ENCODE data around the gene C17orf113. TPM values are rescaled to one million over a fixed set of nuclear protein-coding genes. Genes with fewer than 3 reads are reported as not detected.
A peak's percentile ranks its signal among the peaks of the same experiment; 100 is the strongest.

The C17orf113 gene
- total RNA-seq, 1 donor from 2014 or later, result 0.21 TPM

DNA sequence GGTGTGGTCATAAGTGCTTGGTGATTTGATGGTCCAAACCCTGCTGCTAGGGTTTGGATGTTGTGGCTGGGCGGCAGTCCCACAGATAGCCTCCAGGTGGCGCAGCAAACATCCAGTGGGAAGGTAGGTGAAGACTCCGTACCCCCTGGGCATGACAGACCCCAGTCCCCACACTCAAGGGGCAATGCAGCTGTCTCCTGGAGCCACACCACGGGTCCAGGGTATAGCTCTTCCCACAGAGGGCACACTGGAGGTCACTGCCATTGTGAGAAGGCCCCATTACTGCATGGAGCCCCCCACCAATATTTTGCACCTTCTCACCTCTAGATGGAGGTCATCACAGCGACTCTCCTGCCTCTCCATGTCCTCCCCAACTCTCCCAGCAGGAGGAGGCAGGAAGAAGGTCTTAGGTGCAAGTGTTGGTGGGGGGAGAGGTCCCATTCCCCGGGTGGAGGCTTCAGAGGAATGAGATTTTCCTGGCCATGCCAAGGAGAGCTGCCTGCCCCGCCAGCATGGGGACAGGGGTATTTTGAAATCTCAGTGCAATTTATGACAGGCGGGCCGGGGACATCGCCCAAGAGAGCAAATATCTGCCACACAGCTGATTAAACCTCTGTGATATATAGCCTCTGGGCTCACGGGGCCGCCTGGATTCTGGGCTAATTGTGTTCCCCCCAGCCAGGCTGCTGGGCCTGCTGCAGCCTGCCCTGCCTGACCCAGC, 17.1 kb upstream of the C17orf113 start:
- Histone ChIP-seq H3K27me3 (no peaks in the 10 kb centered on the region), H3K27ac (no peak overlapping the region), H3K4me3 (no peak overlapping the region), H3K36me3 (no peaks in the 10 kb centered on the region), H3K4me1 (peaks cover 0 to 3% of the 10 kb centered on the region in 2 donors), H3K9me3 (no peaks in the 10 kb centered on the region)
- peak in 1 of 2 donors; percentile 73 for DNase-seq (ENCODE audit: low spot score in 2 of 2)
- TF ChIP-seq CTCF (IDR thresholded peaks at IDR 0.05), result peak; percentile 68 to 86 (median 84)
- intact Hi-C loops (cut with DNase I), result loop anchor here (1.0 kb wide), 2 partner anchors 34 to 49 kb away; no protein-coding TSS in a partner anchor

GRCh38 chr17:42065201-42065600, 14.8 kb upstream of the C17orf113 start:
- Histone ChIP-seq H3K4me1 (no peaks in the 10 kb centered on the region), H3K27ac (no peak overlapping the region), H3K4me3 (no peak overlapping the region), H3K36me3 (no peaks in the 10 kb centered on the region), H3K9me3 (no peaks in the 10 kb centered on the region), H3K27me3 (no peaks in the 10 kb centered on the region)
- no peak for DNase-seq (ENCODE audit: low spot score in 2 of 2)
- intact Hi-C loops (cut with DNase I), result no loop called here
- TF ChIP-seq CTCF (IDR thresholded peaks at IDR 0.05), result no peak

DNA sequence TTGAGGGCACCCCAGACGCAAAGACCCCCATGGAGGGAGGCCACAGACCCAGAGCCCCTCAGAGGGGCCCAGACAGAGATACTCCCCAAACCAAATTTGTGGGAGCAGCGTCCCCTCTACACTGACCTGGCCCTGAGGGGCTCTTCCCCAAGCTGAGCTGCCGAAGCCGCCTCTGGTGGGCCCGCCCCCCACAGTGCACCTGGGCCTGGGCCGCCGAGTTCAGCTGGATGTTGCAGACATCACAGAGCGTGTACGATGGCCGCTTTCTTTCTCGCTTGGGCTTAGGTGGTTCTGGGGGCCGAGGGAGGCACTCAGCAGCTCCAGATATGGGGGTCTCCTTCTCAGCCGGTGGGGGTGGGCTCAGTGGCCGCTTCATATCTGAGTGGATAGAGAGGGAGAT, 12.3 kb upstream of the C17orf113 start:
- no peak for DNase-seq (ENCODE audit: low spot score in 2 of 2)
- no peak for TF ChIP-seq CTCF (IDR thresholded peaks at IDR 0.05)
- Histone ChIP-seq H3K27me3 (no peaks in the 10 kb centered on the region), H3K9me3 (no peaks in the 10 kb centered on the region), H3K4me1 (no peaks in the 10 kb centered on the region), H3K27ac (no peak overlapping the region), H3K36me3 (no peaks in the 10 kb centered on the region), H3K4me3 (no peak overlapping the region)
- intact Hi-C loops (cut with DNase I), result no loop called here

GRCh38 chr17:42061646-42062487, 11.5 kb upstream of the C17orf113 start:
- Histone ChIP-seq H3K36me3 (no peaks in the 10 kb centered on the region), H3K4me1 (no peaks in the 10 kb centered on the region), H3K27ac (no peak overlapping the region), H3K9me3 (no peaks in the 10 kb centered on the region), H3K27me3 (no peaks in the 10 kb centered on the region), H3K4me3 (no peak overlapping the region)
- no peak for TF ChIP-seq CTCF (IDR thresholded peaks at IDR 0.05)
- no peak for DNase-seq (ENCODE audit: low spot score in 2 of 2)
- intact Hi-C loops (cut with DNase I), result no loop called here

DNA sequence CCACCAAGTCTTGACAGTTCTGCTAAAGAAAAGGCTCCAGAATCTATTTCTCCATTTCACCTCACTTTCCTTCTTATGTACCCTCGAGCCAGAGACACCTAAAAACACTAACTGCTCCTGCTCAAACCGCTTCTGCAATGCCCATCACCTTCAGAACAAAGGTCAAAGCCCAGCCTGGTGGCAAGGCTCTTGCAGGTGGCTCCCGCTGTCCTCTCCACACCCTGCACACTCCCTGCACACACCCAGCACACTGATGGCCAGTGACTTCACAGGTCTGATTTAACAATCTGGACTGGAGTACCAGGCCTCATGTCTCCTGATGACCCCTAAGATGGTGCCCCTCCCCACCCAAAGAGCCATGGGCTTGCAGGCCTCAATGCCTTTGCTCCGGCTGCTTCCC, 9.8 kb upstream of the C17orf113 start:
- no peaks in the 10 kb centered on the region for H3K27me3 ChIP-seq
- intact Hi-C loops (cut with DNase I), result no loop called here
- no peak overlapping the region for H3K4me3 ChIP-seq
- no peak overlapping the region for H3K27ac ChIP-seq
- no peaks in the 10 kb centered on the region for H3K4me1 ChIP-seq
- no peak for DNase-seq (ENCODE audit: low spot score in 2 of 2)
- no peak for TF ChIP-seq CTCF (IDR thresholded peaks at IDR 0.05)
- H3K36me3 ChIP-seq, result no peaks in the 10 kb centered on the region
- H3K9me3 ChIP-seq, result no peaks in the 10 kb centered on the region

Measured in ascending aorta (tissue), 2 donors.